GM19099 (cell line): ENCODE results near the gene DNAH9.
A peak's percentile ranks its signal among the peaks of the same experiment; 100 is the strongest.

Experiments
- POLR2A ChIP-seq: IDR thresholded peaks from 3 replicates; pipeline ENCODE4 v1.6.1; 2011; ENCODE audit warnings: low read depth; ENCODE audit not compliant: insufficient read length; ENCODE audit errors: extremely low read depth

Gene DNAH9

GRCh38 chr17:11990363-11990983 is 392.2 kb downstream of the DNAH9 start:
- TF ChIP-seq POLR2A, result no peak

- TF ChIP-seq POLR2A, result no peak
Measured at GRCh38 chr17:11991461-11991860, 393.2 kb downstream of the DNAH9 start.

- no peak for TF ChIP-seq POLR2A
Measured at GRCh38 chr17:11996722-11997146, 398.5 kb downstream of the DNAH9 start.

- peak; percentile 99 for TF ChIP-seq POLR2A
Measured at GRCh38 chr17:11997147-11997971, 399.1 kb downstream of the DNAH9 start, which contains the start of gene ZNF18. ZNF18 (minus strand) TSS chr17:11997475; CDS start chr17:11992829, 4,646 bp downstream.

- no peak for TF ChIP-seq POLR2A
Measured at GRCh38 chr17:11997972-11998233, 399.6 kb downstream of the DNAH9 start.

- no peak for TF ChIP-seq POLR2A
Measured at GRCh38 chr17:11999696-12000095, 401.4 kb downstream of the DNAH9 start.

GRCh38 chr17:12007466-12007865 is 409.2 kb downstream of the DNAH9 start:
- no peak for TF ChIP-seq POLR2A
